ENCODE data around the gene FMO2.

Gene FMO2

DNA sequence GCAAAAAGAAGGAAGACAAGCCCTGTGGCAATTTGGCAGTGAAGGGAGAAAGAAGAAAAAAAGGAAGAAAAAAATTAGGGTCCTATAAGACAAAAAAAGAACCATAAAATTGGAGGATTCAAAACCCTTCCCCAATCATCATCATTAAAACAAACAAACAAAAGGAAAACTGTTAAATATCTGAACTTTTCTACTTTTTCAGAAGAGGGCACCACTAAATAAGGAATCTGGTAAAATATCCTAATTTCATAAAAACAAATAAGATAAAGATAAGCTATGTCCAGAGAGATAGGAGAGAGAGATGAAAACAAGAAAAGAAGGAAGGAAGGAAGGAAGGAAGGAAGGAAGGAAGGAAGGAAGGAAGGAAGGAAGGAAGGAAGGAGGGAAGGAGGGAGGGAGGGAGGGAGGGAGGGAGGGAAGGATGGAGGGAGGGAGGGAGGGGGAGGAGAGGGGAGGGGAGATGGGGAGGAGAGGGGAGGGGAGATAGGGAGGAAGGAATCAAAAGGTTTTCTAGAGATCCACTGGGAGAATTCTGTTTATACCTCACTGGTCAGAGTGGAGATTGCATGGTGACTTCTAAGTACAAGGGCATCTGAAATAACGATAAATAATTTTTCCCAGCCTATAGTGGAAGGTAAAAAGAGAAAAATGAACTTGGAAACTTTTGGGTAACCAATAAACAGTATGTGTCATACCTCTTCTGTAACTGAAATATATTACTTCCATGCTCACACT lies 10.4 kb upstream of the FMO2 start:
- no peak for DNase-seq

DNA sequence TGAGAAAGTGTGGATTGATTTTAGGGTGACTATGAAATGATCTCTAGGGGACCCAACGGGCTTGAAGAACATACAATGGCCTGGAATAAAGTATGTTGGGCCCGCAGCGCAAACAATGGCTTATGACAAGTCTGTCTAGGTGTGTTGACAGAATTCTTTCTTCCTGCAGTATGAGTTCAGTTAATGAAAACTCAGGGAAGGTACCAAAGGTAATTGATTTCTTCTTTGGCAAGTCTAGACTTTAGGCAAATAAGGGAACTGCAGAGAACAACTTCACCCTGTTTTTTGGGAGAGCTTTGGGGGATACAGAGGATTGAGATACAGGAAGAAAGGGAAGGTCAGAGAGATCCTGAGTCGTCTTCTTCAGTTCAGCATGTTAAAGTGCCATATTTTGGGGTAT lies 7.8 kb upstream of the FMO2 start:
- DNase-seq = no peak

DNA sequence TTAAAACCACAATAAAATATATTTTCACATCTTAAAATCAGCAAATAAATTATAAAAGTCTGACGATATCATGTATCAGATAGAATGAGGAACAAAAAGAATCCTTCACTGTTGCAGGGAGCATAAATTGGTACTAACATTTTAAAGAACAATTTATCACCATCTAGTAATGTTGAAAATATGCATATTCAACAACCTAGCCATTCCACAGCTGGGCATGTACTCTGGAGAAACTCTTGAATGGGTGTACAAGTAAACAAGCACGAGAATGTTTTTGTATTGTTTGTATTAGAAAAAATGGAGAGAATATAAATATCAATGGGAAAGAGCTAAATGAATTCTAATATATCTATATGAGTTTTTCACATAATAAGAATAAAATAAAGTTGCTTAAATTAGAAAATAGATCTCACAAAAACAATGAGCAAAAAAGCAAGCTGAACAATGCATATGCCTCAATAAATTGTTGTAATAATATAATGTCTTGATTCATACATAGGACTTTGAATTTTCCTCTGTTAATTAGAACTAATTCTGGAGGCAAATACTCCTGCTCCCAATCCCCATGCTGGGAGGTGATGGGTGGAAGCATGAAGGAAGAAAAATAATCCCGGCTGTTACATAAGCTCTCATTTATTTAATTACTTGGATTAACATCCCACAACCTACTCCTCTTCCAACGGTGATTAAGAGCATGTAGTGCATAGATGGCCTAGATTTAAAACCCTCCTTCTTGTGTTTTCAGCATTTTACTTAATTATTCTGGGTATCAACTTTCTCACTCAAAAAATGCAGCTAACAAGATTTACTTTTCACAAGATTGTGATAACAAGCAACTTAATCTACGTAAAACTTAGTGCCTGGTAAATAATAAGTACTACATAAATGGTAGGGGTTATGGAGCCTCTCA lies 5.5 kb upstream of the FMO2 start:
- no peak for DNase-seq

DNA sequence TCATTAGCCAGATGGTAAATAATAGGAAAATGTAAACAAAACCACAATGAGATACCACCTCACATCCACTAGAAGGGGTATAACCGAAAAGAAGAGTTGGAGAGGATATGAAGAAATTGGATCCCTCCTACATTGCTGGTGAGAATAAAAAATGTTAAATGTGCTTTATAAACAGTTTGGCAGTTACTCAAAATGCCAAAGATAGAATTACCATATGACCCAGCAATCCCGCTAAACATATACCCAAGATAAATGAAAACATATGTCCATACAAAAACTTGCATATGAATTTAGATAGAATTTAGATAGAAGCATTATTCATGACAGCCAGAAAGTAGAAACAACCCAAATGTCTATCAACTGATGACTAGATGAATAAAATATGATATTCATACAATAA lies 4.4 kb upstream of the FMO2 start:
- no peak for DNase-seq

DNA sequence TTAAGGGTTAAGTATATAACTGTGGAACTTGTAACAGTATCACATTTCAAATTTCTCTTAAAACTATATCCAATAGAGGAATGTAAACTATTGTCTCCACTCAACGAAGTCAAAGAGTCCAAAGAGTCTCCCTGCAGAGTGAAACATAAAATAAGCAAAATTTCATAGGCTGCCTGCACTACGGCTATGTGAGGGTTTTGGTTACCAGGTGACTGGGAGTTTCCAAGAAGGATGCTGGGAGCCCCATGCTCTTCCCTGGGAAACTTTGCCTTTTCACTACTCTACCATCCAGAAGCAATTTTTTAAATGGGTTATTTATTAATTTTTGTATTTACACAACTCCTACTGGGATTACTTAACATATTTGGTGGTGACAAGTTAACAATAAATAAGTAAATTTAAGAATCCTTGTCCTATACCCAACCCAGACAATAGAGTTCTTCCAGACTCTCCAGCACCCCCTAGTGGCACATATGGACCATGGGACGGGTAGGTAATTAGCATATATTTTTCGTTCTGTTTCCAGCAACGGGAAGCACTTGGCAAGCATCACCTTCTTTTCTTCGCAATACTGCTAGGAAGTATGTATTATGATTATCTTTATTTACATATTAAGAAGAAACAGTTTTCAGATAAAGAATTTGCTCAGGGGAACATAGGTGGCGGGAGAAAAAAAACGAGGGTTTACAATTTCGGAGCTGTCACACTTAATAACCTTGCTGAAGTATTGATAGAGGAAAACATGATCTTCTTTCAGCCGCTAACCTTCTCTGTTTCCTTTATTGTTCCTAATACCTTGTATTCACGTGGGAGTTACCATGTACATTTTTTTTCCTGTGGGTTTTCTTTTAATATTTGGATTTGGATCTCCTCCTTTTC lies 3.5 kb downstream of the FMO2 start:
- DNase-seq = no peak

DNA sequence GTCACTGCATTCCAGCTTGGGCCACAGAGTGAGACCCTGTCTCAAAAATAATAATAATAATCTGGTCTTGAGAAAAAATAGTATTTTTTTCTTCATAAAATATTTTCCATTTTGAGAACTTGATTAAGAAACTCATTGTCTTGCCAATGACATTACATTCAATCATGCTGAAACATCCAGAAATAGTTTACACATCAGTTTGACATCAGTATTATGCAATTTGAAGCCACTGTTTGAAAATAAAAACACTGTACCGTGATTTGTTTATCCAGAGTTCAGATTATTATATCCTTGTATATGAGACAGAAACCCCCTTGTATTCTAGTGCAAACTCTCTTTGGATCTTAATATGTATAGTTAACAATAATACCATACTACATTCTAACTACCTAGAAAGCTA lies 6.9 kb downstream of the FMO2 start:
- no peak for DNase-seq

DNA sequence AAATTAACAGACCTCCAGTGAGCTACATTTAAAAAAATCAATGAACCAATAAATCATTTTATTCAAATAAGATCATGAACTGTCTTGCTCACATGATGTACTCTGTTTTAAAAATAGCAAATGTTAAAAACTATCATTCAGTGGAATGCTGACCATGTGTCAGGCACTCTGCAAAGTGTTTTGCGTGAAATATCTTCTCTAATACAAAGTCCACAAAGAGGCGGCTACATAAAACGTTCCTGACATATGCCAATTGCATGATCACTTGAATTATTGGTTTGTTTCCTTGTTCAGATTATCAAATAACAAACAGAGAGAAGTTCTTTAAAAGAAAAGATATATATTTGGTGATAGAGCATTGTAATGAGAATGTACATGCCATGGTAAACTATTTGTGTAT lies 10.7 kb downstream of the FMO2 start:
- no peak for DNase-seq

DNA sequence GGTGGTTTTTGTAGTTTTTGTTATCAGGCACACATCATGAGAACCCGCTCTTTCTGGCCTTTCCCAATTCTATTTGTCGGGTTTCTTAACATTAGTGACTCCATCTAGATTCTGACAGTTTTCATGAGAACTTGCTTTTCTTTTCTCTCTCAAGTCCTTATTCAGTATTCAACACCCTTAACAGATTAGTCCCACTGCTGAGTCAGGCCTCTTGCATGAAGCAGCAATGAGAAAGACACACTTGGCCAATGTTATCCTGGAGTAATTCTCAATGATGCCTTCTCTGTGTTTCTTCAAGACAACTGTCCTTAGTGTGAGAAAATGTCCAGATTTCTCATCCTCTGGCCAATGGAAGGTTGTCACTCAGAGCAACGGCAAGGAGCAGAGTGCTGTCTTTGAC lies 11.3 kb downstream of the FMO2 start:
- DNase-seq = no peak

DNA sequence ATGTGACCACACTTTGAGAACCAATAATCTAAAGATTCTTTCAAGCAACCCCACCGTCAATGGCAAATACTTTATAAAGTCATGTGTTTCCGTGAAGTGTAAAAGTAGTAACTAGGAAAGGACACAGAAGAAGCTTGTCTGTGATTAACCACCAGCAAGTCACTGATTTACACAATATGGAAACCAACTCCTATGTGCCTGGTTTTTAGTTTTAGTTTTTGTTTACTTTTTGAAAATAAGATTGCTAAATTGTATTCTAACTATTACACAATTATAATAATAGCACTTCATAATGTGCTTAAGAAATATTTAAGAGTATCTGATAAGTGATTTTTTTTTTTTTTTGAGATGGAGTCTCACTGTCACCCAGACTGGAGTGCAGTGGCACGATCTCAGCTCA lies 13.0 kb downstream of the FMO2 start:
- DNase-seq = no peak

DNA sequence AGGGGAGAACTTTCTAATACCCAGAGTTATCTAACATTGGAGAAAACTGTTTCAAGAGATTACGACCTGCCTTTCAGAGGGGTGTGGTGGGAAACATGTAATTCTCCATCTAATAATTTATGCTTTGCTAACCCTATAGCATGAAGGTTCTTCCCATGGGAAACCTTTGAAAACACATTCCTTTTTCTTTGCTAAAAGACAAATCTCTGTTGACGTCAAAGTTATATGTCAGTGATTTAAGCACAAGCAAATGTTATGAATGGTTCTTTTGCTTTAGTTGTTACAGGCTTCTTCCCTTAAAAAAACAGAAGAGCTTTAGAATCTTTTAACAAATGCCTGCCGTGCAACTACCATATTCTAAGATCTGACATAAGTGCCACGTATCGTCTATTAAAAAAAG lies 19.2 kb downstream of the FMO2 start:
- no peak for DNase-seq

DNA sequence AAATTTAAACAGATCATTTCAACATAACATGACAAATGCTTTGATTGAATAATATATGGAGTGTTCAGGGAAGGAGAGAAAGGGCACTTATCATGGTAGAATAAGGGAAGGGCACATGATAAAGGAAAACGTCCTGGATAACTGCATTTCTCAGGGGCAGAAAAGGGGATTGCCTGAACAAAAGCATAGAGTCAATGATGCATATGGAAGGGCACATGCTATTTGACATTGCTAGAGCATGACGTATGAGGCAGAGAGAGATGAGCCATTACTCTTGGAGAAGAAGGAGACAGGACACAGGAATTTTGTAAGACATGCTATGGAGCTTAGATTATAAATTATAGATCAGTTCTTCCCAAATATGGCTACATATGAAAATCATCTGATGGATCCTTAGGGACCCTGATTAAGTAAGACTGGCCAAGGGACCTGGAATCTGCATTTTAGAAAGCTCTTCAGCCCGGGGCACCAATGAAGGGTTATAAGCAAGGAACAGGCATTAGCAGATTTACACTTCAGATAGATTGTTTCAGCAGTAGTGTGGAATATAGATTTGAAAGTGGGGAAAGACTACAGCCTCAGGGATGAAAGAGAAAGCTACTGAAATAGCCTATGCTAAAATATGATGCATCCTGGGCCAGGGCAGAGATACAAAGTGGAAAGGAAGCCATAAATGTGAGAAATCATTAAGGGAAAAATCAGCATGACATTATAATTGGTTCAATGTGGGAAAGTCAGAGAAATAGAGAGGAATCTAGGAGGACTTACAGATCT lies 21.3 kb downstream of the FMO2 start:
- no peak for DNase-seq

DNA sequence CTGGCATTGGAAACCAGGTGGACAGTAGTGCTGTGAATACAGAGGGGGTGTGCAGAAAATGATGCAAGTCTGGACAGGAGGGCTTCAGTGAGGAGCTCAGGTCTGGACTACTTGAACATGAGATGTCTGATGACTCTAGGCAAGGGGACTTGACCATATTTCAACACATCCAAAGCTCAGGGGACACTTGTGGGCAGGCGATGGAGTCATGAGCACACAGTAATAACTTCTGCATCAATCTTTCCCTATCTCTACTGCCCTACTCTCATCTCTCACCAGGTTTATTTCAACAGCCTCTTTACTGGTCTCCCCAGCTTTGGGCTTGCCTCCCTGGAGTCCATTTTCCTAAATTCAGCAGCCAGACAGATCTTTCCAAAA lies 21.9 kb downstream of the FMO2 start:
- DNase-seq = no peak

DNA sequence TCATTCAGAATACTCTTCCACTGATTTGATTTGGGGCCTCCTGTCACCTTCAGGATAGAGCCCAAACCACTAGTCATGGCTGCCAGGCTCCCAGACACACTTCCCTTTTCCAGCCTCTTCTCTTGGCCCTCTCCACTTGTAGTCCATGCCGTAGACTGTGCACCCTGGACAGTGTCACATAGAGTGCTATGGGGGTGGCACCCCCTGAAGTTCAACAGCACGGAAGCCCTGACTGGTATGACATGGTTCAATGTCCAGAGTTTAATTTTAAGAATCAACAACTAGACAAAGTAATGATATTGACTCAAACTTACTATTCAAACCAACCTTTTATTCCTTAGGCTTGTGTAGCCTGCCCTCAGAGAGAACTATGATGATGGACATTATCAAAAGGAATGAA lies 22.3 kb downstream of the FMO2 start:
- no peak for DNase-seq

DNA sequence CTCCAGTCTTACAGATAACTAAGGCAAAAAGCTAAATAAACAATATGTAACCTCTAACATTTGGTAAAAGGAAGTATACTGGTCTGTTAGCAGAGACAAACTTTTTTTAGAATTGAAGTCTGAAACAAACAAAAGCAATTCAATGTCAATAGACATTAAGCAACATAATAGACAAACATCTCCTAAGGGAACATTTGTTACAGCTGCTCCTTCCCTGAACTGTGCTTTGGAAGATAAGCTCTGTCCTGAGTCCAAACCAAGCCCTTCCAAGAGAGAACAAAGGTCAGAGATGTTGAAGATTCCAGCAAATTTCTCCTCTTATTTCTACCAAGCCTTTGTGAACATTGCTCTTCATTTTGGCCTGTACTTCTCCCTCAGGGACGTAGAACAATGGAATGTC lies 25.3 kb downstream of the FMO2 start:
- no peak for DNase-seq

DNA sequence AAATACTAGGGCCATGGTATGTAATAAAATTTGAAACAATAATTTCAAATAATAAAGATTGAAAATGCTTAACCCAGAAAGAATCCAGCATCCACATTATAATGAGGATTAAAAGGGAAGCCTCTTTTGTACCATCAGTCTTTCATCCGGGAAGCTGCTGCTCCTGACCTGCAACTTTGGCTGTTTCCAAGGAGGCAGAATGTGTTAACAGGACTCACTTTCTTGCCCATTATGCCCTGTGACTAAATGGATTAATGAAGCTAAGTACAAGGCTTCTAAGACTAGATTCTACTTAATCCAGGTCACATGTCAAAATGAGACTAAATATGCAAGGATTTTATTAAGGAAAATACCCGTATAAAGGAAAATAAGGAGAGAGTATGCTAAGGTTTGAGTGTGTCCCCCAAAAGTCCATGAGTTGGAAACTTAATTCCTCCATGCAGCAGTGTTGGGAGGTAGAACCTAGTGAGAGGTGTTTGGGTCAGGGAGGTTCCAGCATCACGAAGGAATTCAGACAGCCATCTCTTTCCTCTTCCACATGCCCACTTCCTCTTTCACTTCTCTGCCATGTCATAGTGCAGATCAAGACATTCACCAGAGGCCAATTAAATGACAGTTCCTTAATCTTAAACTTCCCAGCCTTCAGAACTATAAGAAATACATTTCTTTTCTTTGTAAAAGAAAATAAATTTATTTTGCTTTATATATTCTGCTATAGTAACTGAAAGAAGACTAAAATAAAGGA lies 27.7 kb downstream of the FMO2 start:
- DNase-seq = no peak

DNA sequence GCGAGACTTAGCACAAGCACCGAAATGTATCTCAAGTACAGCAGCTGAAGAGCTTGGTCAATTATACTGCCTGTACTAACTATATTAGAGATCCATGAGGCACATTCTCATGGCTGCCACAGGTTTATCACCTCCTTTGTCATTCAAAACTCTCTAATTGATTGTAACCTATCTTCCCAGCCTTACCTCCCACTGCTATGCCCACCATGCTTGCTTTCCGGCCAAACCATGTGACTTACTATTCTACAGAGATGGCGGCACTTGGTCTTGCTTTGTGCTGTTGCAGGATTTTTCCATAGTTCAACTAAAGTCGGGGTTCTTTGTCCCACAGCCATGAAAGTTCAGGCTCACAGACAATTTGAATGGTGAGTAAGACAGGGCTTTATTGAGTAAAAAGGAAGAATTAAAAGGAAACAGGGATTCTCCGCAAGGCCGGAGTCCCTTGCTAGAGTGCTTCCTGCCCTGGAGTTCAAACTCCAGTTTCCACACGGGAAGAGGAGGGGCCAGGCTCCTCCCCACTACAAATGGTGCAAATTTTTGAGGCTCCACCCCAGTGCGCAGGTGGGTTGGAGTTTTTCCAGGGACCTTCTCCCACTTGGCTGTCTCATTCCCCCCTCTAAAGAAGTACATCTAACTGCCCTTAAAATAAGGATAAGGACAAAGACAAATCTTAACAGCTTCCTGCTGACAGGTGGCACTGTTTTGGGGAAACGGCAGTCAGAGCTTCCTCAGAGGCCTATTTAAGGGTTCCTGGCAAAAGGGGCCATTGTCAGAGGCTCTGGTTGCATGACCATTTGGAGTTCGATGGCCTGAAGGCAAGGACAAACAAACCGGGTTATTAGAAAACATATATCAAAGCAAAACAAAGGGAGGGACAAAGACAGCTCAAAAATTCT lies 28.7 kb downstream of the FMO2 start:
- no peak for DNase-seq

DNA sequence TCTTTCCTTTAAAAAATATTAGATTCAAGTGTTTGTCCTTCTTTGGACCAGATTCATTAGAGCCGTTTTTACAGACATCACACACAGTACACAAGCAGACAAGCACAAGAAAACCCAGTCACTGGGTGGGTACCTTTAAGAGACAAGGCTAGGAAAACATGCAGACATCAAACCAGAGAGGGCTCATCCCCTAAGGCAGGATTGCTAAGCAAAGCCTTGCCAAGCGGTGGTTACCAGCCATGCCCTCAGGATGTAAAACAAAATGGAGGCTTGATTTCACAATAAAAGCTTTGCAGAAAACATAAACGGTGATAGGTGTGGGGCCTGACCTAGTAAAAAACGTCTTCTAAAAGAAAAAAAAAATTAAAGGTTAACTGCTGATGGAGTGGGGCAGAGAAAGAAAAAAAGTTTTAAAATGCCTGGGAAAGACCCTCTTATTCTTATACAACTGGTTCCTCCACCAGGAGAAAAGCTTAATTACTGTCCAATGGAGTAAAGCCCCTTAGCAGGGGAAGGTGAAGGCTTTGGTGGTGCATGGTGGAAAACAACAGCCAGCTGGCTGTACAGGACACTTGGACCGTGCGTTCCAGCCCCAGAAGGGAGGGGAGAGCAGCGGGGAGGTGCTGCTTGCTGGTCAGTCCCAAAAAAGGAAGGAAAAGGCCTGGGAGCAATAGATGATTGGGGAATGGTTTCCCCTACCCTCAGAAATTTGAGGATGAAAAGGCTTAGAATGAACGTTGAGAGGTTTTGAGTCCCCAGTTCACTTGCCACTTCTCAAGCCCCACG lies 32.8 kb downstream of the FMO2 start:
- DNase-seq = no peak

DNA sequence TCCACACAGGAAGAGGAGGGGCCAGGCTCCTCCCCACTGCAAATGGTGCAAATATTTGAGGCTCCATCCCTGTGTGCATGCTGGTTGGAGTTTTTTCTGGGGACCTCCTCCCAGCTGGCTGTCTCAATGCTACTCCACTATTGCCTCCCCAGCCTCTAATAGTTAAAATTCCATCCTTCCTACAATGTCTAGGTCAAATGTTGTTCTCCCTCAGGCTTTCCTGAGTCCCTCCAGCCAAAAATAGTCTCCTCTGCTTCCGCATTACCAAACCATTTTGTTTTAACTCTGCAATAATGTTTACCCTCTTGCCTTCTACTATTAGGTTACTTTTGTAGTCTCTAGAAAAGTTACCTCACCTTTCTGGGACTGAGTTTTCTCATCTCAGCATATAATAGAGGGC lies 33.6 kb downstream of the FMO2 start:
- no peak for DNase-seq

DNA sequence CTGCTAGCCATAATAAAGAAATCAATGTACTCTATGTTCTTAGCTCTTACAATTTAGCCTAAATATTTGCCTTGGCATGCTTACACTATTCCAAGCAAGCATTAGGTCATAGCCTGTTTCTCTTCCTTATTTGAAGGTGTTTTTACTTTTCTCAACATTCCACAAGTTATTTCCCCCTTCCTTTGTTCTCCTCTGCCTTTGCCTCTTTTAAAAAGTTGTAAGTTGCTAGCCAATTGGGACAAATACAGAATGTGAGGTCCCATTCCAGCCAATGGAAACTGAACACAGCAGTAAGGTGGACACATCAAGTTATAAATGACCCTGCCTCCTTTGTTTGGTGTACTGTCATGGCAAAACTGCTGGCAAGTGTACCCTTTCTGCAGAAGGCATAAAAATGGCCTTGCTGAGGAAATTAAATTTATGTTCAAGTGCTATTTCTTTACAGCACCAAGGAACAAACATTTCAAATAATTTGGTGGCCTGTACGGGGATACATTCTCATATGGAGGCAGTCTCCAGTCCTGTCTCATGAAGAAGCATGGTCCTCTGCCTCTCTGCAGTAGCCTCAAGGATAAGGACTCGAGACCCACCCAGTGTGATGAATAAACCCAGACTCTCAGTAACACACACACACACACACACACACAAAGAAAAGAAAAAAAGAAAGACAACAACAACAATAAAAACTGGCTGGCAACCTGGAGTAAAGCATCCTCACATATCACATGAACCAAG lies 34.4 kb downstream of the FMO2 start:
- DNase-seq = no peak
